Adrenal gland (tissue), 5 donors: ENCODE data around the gene PDE9A.

ENCODE experiments used
- CTCF ChIP-seq, 6 experiments: fragments of 450-650 bp in 4 of 6; fragments of 200-600 bp in 2 of 6; sonication (generic) in 1 of 6; IDR thresholded peaks; 1 replicate in 5 of 6; 2 replicates in 1 of 6; pipeline versions ENCODE4 v1.5.1 to v1.8.0; 2016 to 2021; ENCODE audit warnings: antibody characterized with exemption in 6 of 6, mild to moderate bottlenecking in 2 of 6, moderate library complexity in 1 of 6
- POLR2A ChIP-seq, 2 donors: fragments of 450-650 bp; IDR thresholded peaks; one replicate each; pipeline ENCODE4 v1.6.1; 2017; ENCODE audit warnings: antibody characterized with exemption in 2 of 2, mild to moderate bottlenecking in 2 of 2, moderate library complexity in 1 of 2
- donor health status: DM: no; HTN: no; CAD: no.

DNA sequence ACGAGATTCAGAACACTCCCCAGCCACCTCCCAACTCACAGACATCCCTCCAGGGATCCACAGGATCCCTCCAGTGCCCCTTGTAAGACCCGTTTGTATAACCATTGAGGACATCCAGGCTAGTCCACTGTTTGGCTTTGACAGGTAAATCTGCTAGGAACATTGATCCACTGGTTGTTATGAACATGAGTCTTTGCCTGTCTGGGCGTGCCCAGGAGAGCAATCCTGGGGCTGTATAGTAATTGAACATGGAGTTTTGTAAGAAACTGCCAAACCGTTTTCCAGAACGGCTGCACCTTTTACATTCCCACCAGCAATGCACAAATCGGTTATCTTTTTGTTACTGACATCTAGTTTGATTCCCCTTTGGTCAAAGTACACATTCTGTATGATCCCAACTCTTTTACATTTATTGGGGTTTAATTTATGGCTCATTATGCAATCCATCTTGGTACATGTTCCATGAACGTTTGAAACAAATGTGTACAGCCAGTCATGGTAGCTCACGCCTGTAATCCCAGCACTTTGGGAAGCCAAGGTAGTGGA lies 137.2 kb downstream of the PDE9A start:
- no peak for TF ChIP-seq POLR2A (IDR thresholded peaks at IDR 0.05)
- no peak for TF ChIP-seq CTCF (IDR thresholded peaks at IDR 0.05)
